ENCODE results near the gene SGTB.

DNA sequence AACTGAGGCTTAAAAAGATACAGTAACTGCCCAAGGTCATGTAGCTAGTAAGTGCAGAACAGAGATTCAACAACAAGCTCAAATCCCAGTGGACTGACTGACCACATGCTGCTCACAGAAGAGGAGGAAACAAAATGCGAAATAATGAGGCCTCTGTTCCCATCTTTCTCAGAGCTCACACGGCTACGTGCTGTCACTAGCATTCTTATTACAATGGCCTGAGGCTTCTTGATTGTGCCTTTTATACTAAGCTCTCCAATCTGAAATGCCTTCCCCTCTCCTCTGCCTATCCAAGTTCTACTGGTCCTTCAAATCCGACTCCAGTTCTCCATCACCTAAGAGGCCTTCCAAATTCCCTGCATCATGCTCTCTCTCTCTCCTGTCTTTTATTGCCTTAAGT lies 26.0 kb downstream of the SGTB start:
- TF ChIP-seq, protein P1, sequence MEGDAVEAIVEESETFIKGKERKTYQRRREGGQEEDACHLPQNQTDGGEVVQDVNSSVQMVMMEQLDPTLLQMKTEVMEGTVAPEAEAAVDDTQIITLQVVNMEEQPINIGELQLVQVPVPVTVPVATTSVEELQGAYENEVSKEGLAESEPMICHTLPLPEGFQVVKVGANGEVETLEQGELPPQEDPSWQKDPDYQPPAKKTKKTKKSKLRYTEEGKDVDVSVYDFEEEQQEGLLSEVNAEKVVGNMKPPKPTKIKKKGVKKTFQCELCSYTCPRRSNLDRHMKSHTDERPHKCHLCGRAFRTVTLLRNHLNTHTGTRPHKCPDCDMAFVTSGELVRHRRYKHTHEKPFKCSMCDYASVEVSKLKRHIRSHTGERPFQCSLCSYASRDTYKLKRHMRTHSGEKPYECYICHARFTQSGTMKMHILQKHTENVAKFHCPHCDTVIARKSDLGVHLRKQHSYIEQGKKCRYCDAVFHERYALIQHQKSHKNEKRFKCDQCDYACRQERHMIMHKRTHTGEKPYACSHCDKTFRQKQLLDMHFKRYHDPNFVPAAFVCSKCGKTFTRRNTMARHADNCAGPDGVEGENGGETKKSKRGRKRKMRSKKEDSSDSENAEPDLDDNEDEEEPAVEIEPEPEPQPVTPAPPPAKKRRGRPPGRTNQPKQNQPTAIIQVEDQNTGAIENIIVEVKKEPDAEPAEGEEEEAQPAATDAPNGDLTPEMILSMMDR (IDR thresholded peaks at IDR 0.05) = no peak
- no peak for TF ChIP-seq POLR2AphosphoS5 (IDR thresholded peaks at IDR 0.05)

Data from suprapubic skin (tissue), 3 donors.